Common myeloid progenitor, CD34-positive (primary cell): ENCODE data around the gene SERTAD2.

ENCODE experiments used
- CTCF ChIA-PET: fragments of 350-600 bp; sonication (Branson Sonifier 250); formaldehyde crosslinking; loops from one replicate; lab custom pipeline; 2021; ENCODE audit warnings: antibody characterized with exemption; lab: Charles Lee
- POLR2A ChIA-PET: fragments of 350-600 bp; sonication (Branson Sonifier 250); formaldehyde crosslinking; loops from one replicate; lab custom pipeline; 2021; ENCODE audit warnings: antibody characterized with exemption; lab: Charles Lee
- DNase-seq, 3 donors: peaks; one replicate each; pipeline versions ENCODE4 v3.0.0 to v3.0.0-alpha.2; 2013
- H3K27ac ChIP-seq, 2 experiments: 1 replicate in 1 of 2; 2 replicates in 1 of 2; pipeline ENCODE4 v1.7.0; 2013; ENCODE audit warnings: inconsistent platforms in 2 of 2, low read length in 2 of 2, mild to moderate bottlenecking in 2 of 2, low read depth in 1 of 2, moderate library complexity in 1 of 2; ENCODE audit not compliant: severe bottlenecking in 2 of 2, insufficient read depth in 1 of 2, poor library complexity in 1 of 2
- H3K27me3 ChIP-seq, 5 experiments: replicated peaks in 2 of 5; 1 replicate in 3 of 5; 2 replicates in 2 of 5; pipeline versions ENCODE4 v1.6.1 to v1.7.0; 2013; ENCODE audit warnings: low read length in 4 of 5, mild to moderate bottlenecking in 2 of 5, moderate library complexity in 2 of 5, inconsistent platforms in 1 of 5; ENCODE audit not compliant: insufficient read depth in 5 of 5, control insufficient read depth in 4 of 5
- H3K36me3 ChIP-seq, 4 experiments: 1 replicate in 2 of 4; 2 replicates in 2 of 4; pipeline versions ENCODE4 v1.6.1 to v1.7.0; 2013; ENCODE audit warnings: low read length in 3 of 4, control low read depth in 1 of 4, mild to moderate bottlenecking in 1 of 4; ENCODE audit not compliant: control insufficient read depth in 4 of 4, insufficient read depth in 4 of 4
- H3K4me1 ChIP-seq, 4 experiments: 1 replicate in 3 of 4; 2 replicates in 1 of 4; pipeline versions ENCODE4 v1.6.1 to v1.7.1; 2013; ENCODE audit warnings: low read length in 3 of 4, mild to moderate bottlenecking in 3 of 4, control low read depth in 1 of 4, inconsistent platforms in 1 of 4, moderate library complexity in 1 of 4; ENCODE audit not compliant: control insufficient read depth in 4 of 4, insufficient read depth in 4 of 4; ENCODE audit errors: control extremely low read depth in 1 of 4
- H3K4me3 ChIP-seq, 7 experiments: 1 replicate in 4 of 7; 2 replicates in 3 of 7; pipeline versions ENCODE4 v1.5.1 to v1.7.0; 2013; ENCODE audit warnings: mild to moderate bottlenecking in 7 of 7, low read length in 6 of 7, moderate library complexity in 6 of 7, inconsistent platforms in 2 of 7, low read depth in 2 of 7, control low read depth in 1 of 7; ENCODE audit not compliant: insufficient read depth in 4 of 7, control insufficient read depth in 1 of 7; ENCODE audit errors: extremely low read depth in 1 of 7
- H3K9me3 ChIP-seq, 5 experiments: 1 replicate in 4 of 5; 2 replicates in 1 of 5; pipeline versions ENCODE4 v1.6.1 to v1.7.1; 2013; ENCODE audit warnings: low read length in 4 of 5, mild to moderate bottlenecking in 2 of 5, inconsistent platforms in 1 of 5, low read depth in 1 of 5, moderate library complexity in 1 of 5; ENCODE audit not compliant: control insufficient read depth in 4 of 5, insufficient read depth in 2 of 5; ENCODE audit errors: control extremely low read depth in 1 of 5
- WGBS: methylation state at CpG from one replicate; pipeline ENCODE4 v1.1.5; 2013; ENCODE audit not compliant: insufficient coverage; 5-methylcytosine and 5-hydroxymethylcytosine counted together

Gene SERTAD2

GRCh38 chr2:64656379-64656778 lies 2.7 kb upstream of the SERTAD2 start:
- DNase-seq, result no peak
- WGBS, result 100% methylated on average over 2 of the region's 2 CpGs
- peak overlapping the region in 1 of 2 experiments; percentile 43 for H3K27ac ChIP-seq
- ChIA-PET POLR2A (interaction anchor here (0.6 kb wide), 2 partner anchors 93 to 209 kb away, joined by 3 read pairs; no protein-coding TSS in a partner anchor), CTCF (interaction anchor here (1.0 to 8.2 kb wide), 10 partner anchors 8 to 211 kb away, joined by 3 to 49 read pairs (median 4); no protein-coding TSS in a partner anchor)
- no peaks in the 10 kb centered on the region for H3K9me3 ChIP-seq
- H3K4me1 ChIP-seq, result peaks cover 50 to 82% (median 66%) of the 10 kb centered on the region in 4 experiments
- H3K27me3 ChIP-seq, result no peaks in the 10 kb centered on the region
- H3K4me3 ChIP-seq, result peak overlapping the region in 1 of 7 experiments; percentile 12
- no peaks in the 10 kb centered on the region for H3K36me3 ChIP-seq

DNA sequence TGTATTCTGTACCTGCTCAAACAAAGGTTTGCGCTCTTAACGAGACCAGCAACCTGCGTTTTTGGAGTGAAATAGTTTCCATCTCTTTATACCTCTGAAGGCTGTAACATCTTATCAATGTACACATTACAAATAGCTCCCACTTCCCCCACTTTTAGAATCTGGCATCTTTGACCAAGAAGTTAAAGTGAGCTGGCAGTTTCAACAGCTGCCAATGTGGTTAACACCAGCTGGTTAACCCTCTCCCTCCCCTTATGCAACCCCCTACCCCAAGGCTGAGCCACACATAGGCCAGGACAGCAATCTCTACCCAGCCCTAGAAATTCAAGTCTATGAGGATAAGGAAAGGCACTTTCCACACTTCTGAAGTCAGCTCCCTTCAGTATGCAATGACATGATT lies 2.2 kb upstream of the SERTAD2 start:
- peak overlapping the region; percentile 6 to 43 for H3K27ac ChIP-seq
- H3K9me3 ChIP-seq, result no peaks in the 10 kb centered on the region
- WGBS, result 10% methylated on average over 3 of the region's 3 CpGs
- no peaks in the 10 kb centered on the region for H3K27me3 ChIP-seq
- H3K4me3 ChIP-seq, result peak overlapping the region in 3 of 7 experiments; percentile 8 to 90 (median 84)
- H3K36me3 ChIP-seq, result no peaks in the 10 kb centered on the region
- H3K4me1 ChIP-seq, result peaks cover 51 to 82% (median 65%) of the 10 kb centered on the region in 4 experiments
- DNase-seq, result peak in 2 of 3 donors; percentile 90 to 93
- POLR2A ChIA-PET, result interaction anchor here (0.6 to 1.1 kb wide), 6 partner anchors 12 to 377 kb away, joined by 3 to 6 read pairs (median 3); no protein-coding TSS in a partner anchor
- CTCF ChIA-PET, result interaction anchor here (0.9 to 8.2 kb wide), 17 partner anchors 8 to 211 kb away, joined by 3 to 49 read pairs (median 5); no protein-coding TSS in a partner anchor

- Histone ChIP-seq H3K36me3 (no peaks in the 10 kb centered on the region), H3K4me1 (peaks cover 46 to 82% (median 69%) of the 10 kb centered on the region in 4 experiments), H3K27me3 (no peaks in the 10 kb centered on the region), H3K4me3 (peak overlapping the region in 6 of 7 experiments; percentile 71 to 90 (median 84)), H3K9me3 (no peaks in the 10 kb centered on the region), H3K27ac (peak overlapping the region in 1 of 2 experiments; percentile 88)
- WGBS, result no CpG with 5 or more reads among the region's 7 CpGs
- POLR2A ChIA-PET, result interaction anchor here (0.5 to 1.8 kb wide), 6 partner anchors 11 to 378 kb away, joined by 3 to 6 read pairs (median 3); no protein-coding TSS in a partner anchor
- CTCF ChIA-PET, result interaction anchor here (0.7 to 8.2 kb wide), 19 partner anchors 9 to 212 kb away, joined by 3 to 49 read pairs (median 5); no protein-coding TSS in a partner anchor
- DNase-seq, result peak in 2 of 3 donors; percentile 58 to 64
These were observed 1.4 kb upstream of the SERTAD2 start for GRCh38 chr2:64655018-64655664.

DNA sequence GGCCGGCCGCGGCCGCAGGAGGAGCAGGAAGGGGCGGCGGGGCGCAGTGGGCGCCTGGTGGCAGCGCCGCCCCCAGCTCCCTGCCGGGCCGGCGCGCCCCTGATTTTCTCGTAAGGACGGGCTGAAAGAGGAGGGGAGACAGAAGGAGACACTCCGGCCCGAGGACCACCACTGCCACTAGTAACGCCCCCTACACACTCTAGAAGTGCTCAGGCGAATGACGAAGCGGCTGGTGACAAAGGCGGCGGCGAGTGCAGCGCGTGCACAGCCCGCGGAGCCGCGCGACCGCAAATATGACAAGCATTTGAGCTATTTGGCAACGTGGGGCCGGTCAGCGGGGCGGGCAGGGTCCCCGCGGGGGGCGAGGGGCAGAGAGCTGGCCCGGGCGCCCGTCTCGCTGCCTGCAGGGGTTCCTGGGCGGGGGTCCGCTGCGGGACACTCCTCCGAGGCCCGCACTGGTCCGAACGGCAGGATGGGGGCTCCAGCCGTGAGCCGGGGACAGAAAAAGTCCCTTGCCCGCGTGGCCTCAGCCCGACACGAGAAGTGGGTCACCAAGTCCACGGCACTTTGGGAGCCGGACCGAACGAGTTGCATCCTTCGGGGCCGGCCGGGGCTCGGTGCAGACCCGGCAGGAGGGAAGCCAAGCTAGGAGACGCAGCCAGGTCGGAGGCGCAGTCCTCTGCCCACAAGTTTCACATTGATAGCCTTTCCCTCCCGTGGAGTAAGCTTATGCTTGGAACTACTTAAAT lies 524 bp upstream of the SERTAD2 start:
- CTCF ChIA-PET, result interaction anchor here (0.5 to 8.2 kb wide), 24 partner anchors 10 to 222 kb away, joined by 3 to 49 read pairs (median 5); no protein-coding TSS in a partner anchor
- peaks cover 48 to 84% (median 73%) of the 10 kb centered on the region in 4 experiments for H3K4me1 ChIP-seq

GRCh38 chr2:64652231-64653108 lies 1.2 kb downstream of the SERTAD2 start:
- 2% methylated on average over 14 of the region's 19 CpGs for WGBS
- H3K4me1 ChIP-seq, result peaks cover 38 to 82% (median 68%) of the 10 kb centered on the region in 4 experiments
- peak overlapping the region; percentile 81 to 93 for H3K27ac ChIP-seq
- ChIA-PET POLR2A (interaction anchor here (0.6 to 1.4 kb wide), 6 partner anchors 8 to 206 kb away, joined by 3 to 6 read pairs (median 3); no protein-coding TSS in a partner anchor), CTCF (interaction anchor here (0.8 to 8.2 kb wide), 17 partner anchors 8 to 215 kb away, joined by 3 to 49 read pairs (median 5); no protein-coding TSS in a partner anchor)
- no peaks in the 10 kb centered on the region for H3K27me3 ChIP-seq
- no peaks in the 10 kb centered on the region for H3K36me3 ChIP-seq
- peak in 2 of 3 donors; percentile 86 to 91 for DNase-seq
- H3K4me3 ChIP-seq, result peak overlapping the region; percentile 82 to 96 (median 90)
- no peaks in the 10 kb centered on the region for H3K9me3 ChIP-seq

More for the DNA sequence above, 524 bp upstream of the SERTAD2 start:
- Histone ChIP-seq H3K27ac (peak overlapping the region; percentile 58 to 88), H3K4me3 (peak overlapping the region; percentile 62 to 90 (median 84)), H3K27me3 (no peaks in the 10 kb centered on the region), H3K9me3 (no peaks in the 10 kb centered on the region), H3K36me3 (no peaks in the 10 kb centered on the region)
- POLR2A ChIA-PET, result interaction anchor here (0.7 to 1.8 kb wide), 7 partner anchors 9 to 177 kb away, joined by 3 to 10 read pairs (median 5); no protein-coding TSS in a partner anchor
- WGBS, result 0% methylated on average over 41 of the region's 70 CpGs
- DNase-seq, result peak; percentile 84 to 95 (median 94)

DNA sequence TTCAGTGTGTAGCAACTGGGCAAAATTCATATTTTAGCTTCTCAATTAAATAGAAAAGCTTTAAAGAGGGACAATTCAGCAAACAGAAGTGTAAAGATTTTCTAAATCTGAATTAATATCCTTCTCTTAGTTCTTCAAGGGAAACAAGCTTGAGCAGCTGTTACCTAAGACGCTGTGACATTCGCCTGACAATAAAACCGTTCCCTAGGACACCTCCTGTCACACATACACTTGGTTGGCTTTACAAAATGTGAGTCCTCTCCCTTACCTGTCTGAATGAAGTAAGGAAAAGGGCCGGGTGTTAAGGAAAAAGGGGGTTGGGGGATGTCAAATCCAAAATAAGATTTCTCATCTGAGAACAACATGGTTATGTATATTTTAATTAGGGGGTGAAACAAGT lies 2.1 kb downstream of the SERTAD2 start:
- H3K27me3 ChIP-seq, result no peaks in the 10 kb centered on the region
- CTCF ChIA-PET, result interaction anchor here (0.8 to 8.2 kb wide), 16 partner anchors 7 to 216 kb away, joined by 3 to 49 read pairs (median 6); no protein-coding TSS in a partner anchor
- H3K4me3 ChIP-seq, result peak overlapping the region in 5 of 7 experiments; percentile 13 to 92 (median 84)
- no peak for DNase-seq
- peak overlapping the region; percentile 81 to 93 for H3K27ac ChIP-seq
- POLR2A ChIA-PET, result interaction anchor here (0.6 to 1.2 kb wide), 3 partner anchors 53 to 207 kb away, joined by 3 to 5 read pairs (median 3); no protein-coding TSS in a partner anchor
- H3K4me1 ChIP-seq, result peaks cover 32 to 78% (median 65%) of the 10 kb centered on the region in 4 experiments
- WGBS, result no CpG with 5 or more reads among the region's 4 CpGs
- H3K36me3 ChIP-seq, result no peaks in the 10 kb centered on the region
- no peaks in the 10 kb centered on the region for H3K9me3 ChIP-seq
